ENCODE measurements around the gene ASXL1.
"Not testable (repeated sequence)": the region's sequence is repeated elsewhere in the genome, so short reads cannot be mapped to it uniquely, and the experiment has no call there.

Gene ASXL1

DNA sequence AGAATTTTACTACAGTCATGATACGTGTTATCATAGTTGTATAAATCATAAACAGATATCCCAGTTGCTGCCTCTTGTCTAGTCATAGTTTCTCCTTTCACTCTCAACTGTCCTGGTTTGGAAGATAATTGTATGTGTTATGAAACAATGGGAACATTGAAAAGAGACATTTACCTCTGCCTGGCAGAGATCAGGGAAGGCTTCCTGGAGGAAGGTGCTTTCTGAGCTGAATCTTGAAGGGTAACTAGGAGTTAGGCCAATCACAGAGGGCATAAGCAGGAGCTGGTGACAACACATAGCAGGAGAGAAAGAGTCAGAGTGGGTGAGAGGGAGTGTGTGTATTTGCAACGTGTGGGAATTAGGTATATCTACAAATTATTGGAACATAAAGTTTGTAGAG lies 5.4 kb downstream of the ASXL1 start:
- DNase-seq (ENCODE audit: low read depth) = no peak

DNA sequence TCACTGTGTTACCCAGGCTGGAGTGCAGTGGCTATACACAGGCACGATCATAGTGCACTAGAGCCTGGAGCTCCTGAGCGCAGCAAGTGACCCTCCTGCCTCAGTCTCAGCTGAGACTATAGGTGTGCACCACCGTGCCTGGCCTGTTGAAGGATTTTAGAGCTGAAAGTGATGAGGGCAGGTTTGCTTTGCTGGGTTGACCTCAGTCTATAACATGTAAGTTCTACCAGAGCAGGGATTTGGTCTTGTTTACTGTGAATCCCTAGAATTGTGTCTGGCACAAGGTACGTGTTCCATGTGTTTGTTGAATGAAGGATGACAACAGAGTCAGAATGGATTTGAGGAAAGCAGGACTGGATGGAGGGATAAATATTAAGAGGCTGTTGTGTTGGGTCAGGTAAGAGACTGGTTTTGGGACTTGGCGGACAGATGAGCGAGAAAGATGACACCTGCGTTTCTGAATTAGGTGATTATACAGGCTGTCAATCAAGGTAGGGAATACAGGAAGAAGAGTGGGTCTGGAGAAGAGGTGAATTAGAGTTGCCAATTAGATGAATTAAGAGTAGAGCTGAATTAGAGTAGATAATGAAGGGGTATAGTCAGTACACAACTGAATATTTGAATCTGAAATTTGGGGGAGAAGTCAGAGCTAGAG lies 6.5 kb downstream of the ASXL1 start:
- DNase-seq (ENCODE audit: low read depth) = no peak

DNA sequence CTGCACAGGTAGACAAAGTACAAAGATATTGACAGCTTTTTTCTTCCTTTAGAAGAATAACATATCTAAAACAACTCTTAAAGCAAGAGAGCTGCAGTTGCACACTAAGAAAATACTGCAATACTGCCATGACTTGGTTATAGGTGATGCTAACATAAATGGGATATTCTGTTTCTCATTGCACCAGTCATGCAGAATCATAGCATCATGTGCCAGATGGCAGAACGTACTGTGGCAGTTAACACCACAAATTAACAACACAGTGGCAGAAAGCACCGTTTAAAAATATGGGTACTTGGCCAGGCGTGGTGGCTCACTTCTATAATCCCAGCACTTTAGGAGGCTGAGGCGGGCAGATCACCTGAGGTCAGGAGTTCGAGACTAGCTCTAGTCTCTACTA lies 7.4 kb downstream of the ASXL1 start:
- no peak for DNase-seq (ENCODE audit: low read depth)

DNA sequence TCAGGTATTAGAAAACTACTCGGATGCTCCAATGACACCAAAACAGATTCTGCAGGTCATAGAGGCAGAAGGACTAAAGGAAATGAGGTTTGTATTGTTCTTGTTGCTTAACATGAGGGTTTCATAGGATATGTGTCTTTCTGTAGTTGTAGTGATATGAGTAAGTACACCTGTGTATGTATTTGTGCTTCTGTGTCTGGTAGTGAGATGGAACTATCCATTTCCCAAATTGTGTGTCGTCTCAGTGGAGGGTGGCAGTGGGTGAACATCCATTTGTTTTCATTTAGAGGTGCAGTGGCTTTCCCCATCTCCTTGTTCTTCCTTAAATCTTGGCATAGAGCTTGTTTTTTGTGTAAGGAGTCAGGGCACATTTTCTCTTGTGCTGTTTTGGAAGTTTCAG lies 8.2 kb downstream of the ASXL1 start:
- DNase-seq (ENCODE audit: low read depth) = no peak

DNA sequence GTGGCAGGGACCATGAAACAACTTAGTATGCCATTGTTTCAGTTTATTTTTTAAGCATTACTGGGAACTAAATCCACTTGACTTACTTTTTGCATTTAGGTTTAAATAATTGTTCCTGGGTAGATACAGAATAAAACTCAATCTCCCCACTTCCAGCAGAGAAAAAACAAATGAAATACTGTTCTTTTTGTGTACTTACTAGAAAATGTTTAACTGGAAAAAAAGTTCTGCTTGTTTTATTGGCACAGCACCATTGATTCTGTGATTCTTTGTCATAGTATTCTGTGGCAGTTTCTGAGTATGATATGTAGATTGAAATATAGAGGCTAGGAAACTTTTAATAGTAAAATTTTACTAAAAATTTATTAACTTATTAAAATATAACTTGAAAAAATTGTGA lies 10.2 kb downstream of the ASXL1 start:
- DNase-seq (ENCODE audit: low read depth) = no peak

DNA sequence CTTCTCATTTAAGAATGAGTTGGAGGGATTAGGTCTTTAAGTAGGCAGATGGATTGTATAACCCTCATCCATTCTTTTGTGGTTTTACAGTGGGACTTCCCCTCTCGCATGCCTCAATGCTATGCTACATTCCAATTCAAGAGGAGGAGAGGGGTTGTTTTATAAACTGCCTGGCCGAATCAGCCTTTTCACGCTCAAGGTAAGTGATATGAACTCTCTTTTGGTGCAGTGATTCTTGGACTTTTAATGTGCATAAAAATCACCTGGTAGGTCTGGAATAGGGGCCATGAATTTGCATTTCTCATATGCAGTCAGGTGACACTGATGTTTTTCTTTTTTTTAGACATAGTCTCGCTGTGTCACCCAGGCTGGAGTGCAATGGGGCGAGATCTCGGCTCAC lies 10.8 kb downstream of the ASXL1 start:
- DNase-seq (ENCODE audit: low read depth) = no peak

DNA sequence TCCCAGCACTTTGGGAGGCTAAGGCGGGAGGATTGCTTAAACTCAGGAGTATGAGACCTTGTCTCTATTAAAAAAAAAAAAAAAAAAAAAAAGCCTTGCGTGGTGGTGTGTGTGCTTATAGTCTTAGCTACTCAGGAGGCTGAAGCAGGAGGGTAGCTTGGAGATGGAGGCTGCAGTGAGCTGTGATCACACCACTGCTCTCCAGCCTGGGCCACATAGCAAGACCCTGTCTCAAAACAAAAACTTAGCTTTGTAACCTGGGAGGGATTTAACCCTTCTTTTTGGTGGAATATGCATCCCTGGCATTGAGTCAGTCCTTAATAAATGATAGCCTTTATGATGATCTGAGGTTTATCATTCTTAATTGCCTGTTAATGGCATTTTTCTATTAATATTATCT lies 12.8 kb downstream of the ASXL1 start:
- no peak for DNase-seq (ENCODE audit: low read depth)

DNA sequence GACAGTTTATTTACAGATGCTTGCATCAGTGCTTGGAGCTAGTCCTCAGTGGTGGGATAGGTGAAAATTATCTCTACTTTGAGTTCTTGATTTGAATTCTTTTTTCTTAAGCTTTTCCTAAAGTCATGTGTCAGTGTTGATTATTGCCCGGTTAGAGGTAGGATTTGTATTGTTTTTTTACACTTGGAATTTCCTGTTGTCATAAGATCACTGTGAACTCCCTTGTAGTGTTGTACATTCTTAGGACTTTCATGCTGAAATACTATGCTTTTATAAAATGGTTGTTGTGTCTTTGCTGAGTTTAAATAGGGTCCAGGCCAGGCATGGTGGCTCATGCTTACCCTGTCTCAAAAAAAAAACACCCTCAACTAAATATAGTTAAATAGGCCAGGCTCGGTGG lies 20.3 kb downstream of the ASXL1 start:
- DNase-seq (ENCODE audit: low read depth) = no peak

DNA sequence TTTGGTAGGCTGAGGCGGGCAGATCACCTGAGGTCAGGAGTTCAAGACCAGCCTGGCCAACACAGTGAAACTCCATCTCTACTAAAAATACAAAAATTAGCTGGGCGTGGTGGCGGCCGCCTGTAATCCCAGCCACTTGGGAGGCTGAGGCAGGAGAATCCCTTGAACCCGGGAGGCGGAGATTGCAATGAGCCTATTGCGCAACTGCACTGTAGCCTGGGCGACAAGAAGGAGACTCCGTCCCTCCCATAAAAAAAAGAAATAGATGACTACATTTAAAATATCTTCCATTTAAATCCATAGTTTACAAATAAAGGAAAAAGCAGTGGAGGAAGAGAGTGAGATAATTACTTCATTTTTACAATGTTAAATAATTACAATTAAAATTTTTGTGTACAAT lies 21.9 kb downstream of the ASXL1 start:
- not testable (repeated sequence) for DNase-seq (ENCODE audit: low read depth)

DNA sequence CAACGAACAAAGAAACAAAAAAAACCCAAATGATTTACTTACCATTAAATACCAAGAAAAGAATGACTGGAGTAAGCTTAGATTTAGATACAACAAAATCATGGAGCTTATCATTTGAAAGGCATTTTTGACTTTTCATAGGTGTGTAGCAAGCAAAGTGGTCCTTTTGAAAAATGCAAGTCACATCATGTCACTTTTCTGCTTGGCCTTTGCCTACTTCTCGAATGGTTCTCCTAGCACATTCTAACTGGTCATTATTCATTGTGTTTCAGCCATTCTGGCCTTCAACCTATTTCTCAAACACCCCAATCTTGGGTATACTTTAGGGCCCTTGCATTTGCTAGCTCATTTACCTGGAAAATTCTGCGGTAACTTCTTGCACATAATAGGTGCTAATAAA lies 22.6 kb downstream of the ASXL1 start:
- DNase-seq (ENCODE audit: low read depth) = no peak

DNA sequence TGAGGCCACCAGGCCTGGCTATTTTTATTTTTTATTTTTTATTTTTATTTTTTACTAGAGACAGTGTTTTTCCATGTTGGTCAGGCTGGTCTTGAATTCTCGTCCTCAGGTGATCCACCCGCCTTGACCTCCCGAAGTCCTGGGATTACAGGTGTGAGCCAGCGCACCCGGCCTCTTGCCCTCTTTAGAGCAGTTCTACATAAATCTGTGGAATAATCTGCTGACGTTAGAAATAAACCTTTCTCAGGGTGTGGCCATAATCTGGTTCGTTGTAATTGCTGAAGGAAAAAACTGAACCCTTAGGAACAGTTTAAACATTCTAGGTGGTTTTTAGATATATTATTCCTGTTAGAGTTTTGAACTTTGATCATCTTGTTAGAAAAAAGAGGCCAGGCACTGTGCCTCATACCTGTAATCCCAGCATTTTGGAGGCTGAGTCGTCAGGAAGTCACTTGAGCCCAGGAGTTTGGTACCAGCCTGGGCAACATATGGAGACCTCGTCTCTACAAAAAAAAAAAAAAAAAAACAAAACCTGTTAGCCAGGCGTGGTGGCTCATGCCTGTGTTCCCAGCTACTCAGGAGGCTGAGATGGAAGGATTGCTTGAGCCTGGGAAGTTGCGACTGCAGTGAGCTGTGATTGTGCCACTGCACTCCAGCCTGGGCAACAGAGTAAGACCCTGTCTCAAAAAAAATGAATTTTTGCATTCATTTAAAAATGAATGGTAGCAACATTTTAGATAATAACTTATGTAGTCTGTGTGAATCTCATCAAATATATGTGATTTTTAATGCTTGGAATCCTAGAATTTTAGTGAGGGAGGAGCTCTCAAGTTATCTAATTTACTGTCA lies 24.2 kb downstream of the ASXL1 start:
- DNase-seq (ENCODE audit: low read depth) = no peak

DNA sequence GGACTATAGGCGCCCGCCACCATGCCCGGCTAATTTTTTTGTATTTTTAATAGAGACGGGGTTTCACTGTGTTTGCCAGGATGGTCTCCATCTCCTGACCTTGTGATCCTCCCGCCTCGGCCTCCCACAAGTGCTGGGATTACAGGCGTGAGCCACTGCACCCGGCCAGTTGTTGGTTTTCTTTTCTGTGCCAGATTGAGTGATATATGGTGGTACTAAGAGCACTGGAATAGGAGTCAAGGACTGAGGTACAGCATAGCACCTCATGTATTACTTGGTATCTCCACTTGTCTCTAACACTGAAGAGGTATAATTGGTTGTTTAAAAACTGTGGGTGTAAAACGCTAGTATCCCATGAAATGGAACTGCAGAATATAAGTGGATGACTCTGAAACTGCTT lies 25.3 kb downstream of the ASXL1 start:
- DNase-seq (ENCODE audit: low read depth) = not testable (repeated sequence)

DNA sequence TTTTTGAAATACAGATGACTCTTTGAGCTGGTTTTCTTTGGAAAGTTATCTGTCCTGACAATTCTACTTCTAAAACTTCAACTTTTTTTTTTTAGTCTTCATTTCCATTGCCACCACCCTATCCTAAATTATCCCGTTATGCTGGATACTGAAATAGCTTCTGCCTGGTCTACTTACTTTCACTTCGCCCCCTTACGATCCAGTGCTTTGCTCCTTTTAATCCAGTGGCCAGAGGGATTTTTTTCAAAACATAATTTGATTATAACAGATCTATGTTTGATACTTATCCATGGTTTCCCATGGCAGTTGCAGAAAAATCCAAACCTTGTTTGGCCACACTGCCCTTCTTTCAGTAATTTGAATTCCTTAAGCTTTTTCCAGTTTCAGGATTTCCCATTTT lies 27.4 kb downstream of the ASXL1 start:
- no peak for DNase-seq (ENCODE audit: low read depth)

DNA sequence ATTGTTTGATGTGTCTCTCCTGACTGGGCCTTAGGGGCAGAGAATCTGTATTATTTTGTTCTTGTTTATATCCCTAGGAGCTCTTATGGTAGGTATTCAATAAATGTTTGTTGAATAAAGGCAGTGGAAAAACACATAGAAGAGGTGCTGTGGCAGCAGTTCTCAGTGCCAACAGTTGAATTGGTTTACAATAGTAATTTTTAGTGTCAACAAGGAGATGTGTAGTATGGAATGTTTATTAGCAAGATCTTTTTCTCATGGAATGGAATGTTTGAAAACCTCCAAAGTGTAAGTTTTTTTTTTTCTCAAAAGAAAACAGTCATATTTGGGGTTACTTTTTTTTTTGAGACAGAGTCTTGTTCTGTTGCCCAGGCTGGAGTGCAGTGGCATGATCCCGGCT lies 28.0 kb downstream of the ASXL1 start:
- DNase-seq (ENCODE audit: low read depth) = no peak

DNA sequence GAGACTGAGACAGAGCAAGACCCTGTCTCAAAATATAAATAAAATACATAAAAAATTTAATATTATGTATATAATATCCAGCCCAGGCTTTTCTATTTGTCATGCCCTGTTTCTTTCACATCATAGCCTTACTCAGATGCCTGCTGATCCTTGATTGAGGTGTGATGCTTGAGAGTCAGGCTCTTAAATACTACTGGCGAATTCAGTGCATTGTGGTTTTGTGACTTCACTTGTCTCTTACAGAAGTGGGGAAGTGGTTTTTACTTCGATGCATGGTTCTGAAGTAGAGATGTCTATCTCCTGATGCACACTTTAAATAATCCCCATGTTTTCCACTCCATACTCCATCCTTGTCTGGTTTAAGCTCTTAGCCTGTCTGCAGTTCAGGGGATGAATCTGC lies 29.1 kb downstream of the ASXL1 start:
- DNase-seq (ENCODE audit: low read depth) = no peak

DNA sequence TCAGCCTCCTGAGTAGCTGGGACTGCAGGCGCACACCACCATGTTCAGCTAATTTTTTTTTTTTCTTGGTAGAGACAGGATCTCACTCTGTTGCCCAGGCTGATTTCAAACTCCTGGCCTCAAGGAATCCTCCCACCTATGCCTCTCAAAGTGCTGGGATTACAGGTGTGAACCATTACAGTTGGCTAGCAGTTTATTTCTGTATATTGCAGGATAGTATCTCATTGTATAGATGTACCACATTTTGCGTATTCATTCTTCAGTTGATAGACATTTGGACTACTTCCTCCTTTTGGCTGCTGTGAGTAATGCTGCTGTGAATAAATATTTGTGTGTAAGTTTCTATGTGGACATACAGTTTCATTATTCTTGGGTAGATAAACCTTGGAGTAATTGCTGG lies 32.9 kb downstream of the ASXL1 start:
- DNase-seq (ENCODE audit: low read depth) = no peak

DNA sequence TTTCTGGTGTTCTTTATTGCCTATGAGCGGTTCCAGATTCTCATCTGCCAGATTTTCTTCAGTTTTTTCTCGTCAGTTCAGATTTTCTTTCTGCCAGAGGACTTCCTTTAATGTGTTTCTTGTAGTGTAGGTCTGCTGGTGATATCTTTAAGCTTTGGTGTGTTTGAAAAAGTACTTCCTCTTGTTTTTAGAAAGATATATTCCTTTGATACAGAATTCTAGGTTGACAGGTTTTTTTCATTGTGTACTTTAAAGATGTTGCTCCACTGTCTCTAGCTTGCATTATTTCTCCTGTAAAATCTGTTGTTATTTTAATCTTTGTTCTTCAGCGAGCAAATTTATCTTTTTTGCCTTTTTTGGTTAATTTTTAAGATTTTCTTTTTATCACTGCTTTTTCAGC lies 36.9 kb downstream of the ASXL1 start:
- no peak for DNase-seq (ENCODE audit: low read depth)

DNA sequence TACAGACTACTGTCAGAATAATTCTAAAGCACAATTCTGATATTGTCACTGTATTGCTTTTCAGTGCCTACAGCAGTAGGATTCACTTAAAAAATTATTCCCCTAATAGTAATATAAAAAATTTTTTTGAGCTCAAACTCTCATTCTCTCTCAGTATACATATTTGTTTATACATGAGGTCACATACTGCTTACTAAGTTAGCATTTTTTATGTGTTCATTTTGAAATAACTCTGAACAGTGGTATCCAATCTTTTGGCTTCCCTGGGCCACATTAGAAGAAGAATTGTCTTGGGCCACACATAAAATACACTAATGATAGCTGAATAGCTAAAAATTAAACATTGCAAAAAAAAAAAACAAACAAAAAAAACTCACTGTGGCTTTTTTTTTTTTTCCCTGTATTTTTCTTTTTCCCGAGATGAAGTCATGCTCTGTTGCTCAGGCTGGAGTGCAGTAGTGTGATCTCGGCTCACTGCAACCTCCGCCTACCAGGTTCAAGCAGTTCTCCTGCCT lies 38.6 kb downstream of the ASXL1 start:
- no peak for DNase-seq (ENCODE audit: low read depth)

DNA sequence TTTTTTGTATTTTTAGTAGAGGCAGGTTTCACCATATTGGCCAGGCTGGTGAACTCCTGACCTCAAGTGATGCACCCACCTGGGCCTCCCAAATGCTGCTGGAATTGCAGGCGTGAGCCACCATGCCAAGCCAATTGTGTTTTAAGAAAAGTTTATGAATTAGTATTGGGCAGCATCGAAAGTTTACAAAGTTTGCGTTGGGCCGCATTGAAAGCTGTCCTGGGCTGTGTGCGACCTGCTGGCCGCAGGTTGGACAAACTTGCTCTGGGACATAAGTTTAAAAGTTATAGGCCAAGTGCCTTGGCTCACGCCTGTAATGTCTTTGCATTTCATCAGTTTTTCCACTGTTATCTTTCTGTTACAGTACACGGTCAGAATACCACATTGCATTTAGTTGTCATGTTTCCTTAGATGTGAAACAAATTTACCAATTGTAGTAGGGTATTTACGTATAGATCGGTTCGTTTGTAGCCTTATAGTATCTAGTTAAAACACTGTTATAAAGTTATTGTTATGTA lies 39.5 kb downstream of the ASXL1 start:
- DNase-seq (ENCODE audit: low read depth) = no peak

DNA sequence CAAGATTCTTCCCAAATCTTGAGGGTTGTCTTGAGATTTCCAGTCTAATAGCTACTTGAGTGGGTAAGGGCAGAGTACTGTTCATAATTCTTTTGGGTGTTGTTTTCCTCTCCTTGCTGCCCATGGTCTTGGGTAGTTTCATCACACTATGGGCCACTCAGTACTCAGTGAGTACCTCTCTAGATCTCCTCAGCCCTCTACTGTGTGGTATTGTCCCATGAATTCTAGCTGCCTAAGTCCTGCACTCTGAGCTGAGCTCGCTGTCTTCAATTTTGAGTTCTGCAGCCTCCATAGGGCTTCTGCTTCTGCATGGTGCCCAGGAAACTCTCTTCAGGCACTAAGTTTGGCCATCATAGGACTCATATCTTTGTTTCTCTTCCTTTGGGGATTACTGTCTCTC lies 42.3 kb downstream of the ASXL1 start:
- no peak for DNase-seq (ENCODE audit: low read depth)

DNA sequence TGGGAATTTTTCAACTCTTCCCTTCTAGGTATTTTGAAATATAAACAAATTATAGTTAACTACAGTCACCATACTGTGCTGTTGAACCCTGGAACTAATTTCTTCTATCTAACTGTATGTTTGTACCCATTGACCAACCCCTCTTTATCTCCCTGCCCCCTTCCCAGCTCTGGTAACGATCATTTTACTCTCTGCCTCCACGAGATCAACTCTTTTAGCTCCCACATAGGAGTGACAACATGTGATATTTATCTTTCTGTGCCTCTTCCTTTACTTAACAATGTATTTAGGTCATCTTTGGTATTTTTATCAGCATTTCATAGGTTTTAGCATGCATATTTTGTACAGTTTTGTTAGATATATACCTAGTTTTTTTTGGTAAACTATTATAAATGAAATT lies 45.9 kb downstream of the ASXL1 start:
- no peak for DNase-seq (ENCODE audit: low read depth)

DNA sequence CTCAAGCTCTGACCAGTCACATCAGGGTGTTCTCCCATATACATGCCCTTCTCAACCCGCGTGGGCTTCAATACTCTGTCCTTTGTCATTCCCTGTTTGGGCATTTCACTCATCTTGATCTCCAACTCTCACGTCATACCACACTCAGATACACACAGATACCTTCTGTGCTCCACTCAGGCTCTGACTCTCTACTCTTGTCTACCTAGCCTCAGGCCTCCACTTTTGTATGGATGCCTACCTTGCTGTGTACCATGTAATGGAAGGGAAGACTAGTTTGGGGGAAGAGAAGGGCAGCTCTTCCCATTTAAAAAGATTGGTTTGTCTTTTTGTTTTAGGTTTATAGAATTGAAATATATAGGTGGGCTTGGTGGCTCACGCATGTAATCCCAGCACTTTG lies 48.6 kb downstream of the ASXL1 start:
- DNase-seq (ENCODE audit: low read depth) = no peak

DNA sequence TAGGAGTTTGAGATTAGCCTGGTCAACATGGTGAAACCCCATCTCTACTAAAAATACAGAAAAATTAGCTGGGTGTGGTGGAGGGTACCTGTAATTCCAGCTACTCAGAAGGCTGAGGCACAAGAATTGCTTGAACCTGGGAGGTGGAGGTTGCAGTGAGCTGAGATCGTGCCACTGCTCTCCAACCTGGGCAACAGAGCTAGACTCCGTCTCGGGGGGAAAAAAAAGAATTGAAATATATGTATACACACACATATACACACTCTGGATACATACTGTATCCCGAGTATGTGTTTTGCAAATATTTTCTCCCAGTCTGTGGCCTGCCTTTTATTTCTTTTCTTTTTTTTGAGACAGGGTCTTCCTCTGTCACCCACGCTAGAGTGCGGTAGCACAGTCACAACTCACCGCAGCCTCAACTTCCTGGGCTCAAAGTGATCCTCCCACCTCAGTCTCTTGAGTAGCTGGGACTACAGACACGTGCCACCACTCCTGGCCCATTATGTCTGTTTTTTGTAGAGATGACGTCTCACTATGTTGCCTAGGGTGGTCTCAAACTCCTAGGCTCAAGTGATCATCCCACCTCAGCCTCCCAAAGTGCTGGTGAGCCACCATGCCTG lies 49.1 kb downstream of the ASXL1 start:
- not testable (repeated sequence) for DNase-seq (ENCODE audit: low read depth)

All from CMK (cell line).